ENCODE results near the gene NADK2.

The NADK2 gene

GRCh38 chr5:36160617-36161016, 81.1 kb downstream of the NADK2 start:
- DNase-seq, result no peak

- DNase-seq, result no peak
Measured at GRCh38 chr5:36158144-36158543, 83.6 kb downstream of the NADK2 start.

- DNase-seq, result no peak
Measured at GRCh38 chr5:36156619-36157018, 85.1 kb downstream of the NADK2 start.

GRCh38 chr5:36156121-36156601, 85.6 kb downstream of the NADK2 start:
- no peak for DNase-seq

GRCh38 chr5:36155291-36155690, 86.4 kb downstream of the NADK2 start:
- no peak for DNase-seq

GRCh38 chr5:36153726-36154125, 88.0 kb downstream of the NADK2 start:
- no peak for DNase-seq

- no peak for DNase-seq
Measured at GRCh38 chr5:36153298-36153677, 88.4 kb downstream of the NADK2 start.

GRCh38 chr5:36152324-36153297, 89.1 kb downstream of the NADK2 start:
- DNase-seq, result no peak

- DNase-seq, result peak; percentile 98
Measured at GRCh38 chr5:36151434-36152323, 90.0 kb downstream of the NADK2 start, which contains the start of the genes LMBRD2 and SKP2. Gene LMBRD2, minus strand, starts transcription at chr5:36151887. Its CDS starts 8,538 bp downstream, at chr5:36143349. Gene SKP2, plus strand, starts transcription at chr5:36152111. Its CDS starts 152 bp downstream, at chr5:36152263.

GRCh38 chr5:36150676-36151433, 90.9 kb downstream of the NADK2 start:
- DNase-seq, result peak; percentile 31

GRCh38 chr5:36147681-36148080, 94.0 kb downstream of the NADK2 start:
- DNase-seq, result no peak

- no peak for DNase-seq
Measured at GRCh38 chr5:36146390-36146789, 95.3 kb downstream of the NADK2 start.

GRCh38 chr5:36145311-36145710, 96.4 kb downstream of the NADK2 start:
- DNase-seq, result no peak
